ENCODE measurements around the gene SUSD4.
A peak's percentile ranks its signal among the peaks of the same experiment; 100 is the strongest.
"Not testable (repeated sequence)": the region's sequence is repeated elsewhere in the genome, so short reads cannot be mapped to it uniquely, and the experiment has no call there.

The SUSD4 gene

DNA sequence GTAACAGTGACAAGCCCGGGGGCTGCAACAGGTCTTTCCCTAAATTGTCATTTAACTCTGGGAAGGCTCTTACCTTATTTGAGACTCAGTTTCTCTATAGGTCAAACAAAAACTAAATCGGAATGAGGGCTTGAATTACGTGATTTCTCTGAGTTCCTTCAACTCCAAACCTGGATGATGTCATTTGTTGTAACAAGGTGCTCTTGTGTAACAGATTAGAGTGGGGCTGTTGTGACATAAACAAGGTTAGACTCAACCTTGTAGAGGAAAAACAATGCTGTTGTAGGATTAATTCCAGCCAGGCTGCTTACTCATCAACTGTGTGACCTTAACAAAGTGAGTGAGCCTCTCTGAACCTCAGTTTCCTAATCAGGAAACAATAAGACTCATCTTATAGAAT, 74.4 kb downstream of the SUSD4 start:
- Histone ChIP-seq H3K36me3 (ENCODE audit: insufficient read depth, low read length) (no peaks in the 10 kb centered on the region), H3K4me3 (ENCODE audit: low read length, poor library complexity, severe bottlenecking) (no peak overlapping the region), H3K4me2 (ENCODE audit: low read depth, low read length, poor library complexity, severe bottlenecking) (peak overlapping the region; percentile 41), H3K9me2 (replicated peaks; ENCODE audit: low read depth, low read length) (no peaks in the 10 kb centered on the region), H3K79me2 (ENCODE audit: insufficient read depth, low read length) (no peaks in the 10 kb centered on the region), H2AFZ (ENCODE audit: low read length) (0 out of 2 replicates have a peak overlapping the region, but pooled peaks have one; percentile 44), H3F3A (ENCODE audit: low read depth) (no peaks in the 10 kb centered on the region), H3K4me1 (ENCODE audit: insufficient read depth, low read length, poor library complexity, severe bottlenecking) (peaks cover 10% of the 10 kb centered on the region), H4K20me1 (ENCODE audit: insufficient read depth, low read length, poor library complexity, severe bottlenecking) (no peaks in the 10 kb centered on the region), H3K9me3 (ENCODE audit: insufficient read depth, low read depth, low read length) (no peaks in the 10 kb centered on the region), H3K27me3 (ENCODE audit: insufficient read depth, low read length, poor library complexity, severe bottlenecking) (no peaks in the 10 kb centered on the region), H3K9ac (ENCODE audit: low read depth, low read length, poor library complexity, severe bottlenecking) (no peak overlapping the region)
- no peak for TF ChIP-seq EZH2phosphoT487 (IDR thresholded peaks at IDR 0.05; ENCODE audit: borderline replicate concordance)
- TF ChIP-seq, protein P1, sequence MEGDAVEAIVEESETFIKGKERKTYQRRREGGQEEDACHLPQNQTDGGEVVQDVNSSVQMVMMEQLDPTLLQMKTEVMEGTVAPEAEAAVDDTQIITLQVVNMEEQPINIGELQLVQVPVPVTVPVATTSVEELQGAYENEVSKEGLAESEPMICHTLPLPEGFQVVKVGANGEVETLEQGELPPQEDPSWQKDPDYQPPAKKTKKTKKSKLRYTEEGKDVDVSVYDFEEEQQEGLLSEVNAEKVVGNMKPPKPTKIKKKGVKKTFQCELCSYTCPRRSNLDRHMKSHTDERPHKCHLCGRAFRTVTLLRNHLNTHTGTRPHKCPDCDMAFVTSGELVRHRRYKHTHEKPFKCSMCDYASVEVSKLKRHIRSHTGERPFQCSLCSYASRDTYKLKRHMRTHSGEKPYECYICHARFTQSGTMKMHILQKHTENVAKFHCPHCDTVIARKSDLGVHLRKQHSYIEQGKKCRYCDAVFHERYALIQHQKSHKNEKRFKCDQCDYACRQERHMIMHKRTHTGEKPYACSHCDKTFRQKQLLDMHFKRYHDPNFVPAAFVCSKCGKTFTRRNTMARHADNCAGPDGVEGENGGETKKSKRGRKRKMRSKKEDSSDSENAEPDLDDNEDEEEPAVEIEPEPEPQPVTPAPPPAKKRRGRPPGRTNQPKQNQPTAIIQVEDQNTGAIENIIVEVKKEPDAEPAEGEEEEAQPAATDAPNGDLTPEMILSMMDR (conservative IDR thresholded peaks at IDR 0.05; ENCODE audit: low read length): no peak

DNA sequence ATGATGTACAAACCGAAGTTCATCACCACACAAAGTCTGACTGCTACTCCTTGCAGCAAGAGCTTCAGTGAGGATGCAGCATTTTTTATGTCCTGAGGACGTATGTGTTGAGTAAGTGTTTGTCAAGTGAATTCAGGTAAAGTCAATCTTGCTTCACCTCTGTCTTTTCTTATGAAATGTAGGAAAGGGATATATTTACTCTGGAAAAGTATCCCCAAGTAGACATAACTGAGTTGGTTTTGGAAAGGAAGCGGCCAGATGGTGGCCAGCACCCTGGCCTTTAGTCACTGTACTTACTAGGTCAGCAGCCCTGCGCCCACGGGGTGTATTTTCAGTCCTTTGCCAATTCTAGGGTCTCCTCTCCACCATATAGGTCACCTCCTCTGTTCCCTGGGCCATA, 75.2 kb downstream of the SUSD4 start:
- Histone ChIP-seq H3K79me2 (ENCODE audit: insufficient read depth, low read length) (no peaks in the 10 kb centered on the region), H3K9me2 (replicated peaks; ENCODE audit: low read depth, low read length) (no peaks in the 10 kb centered on the region), H3K9me3 (ENCODE audit: insufficient read depth, low read depth, low read length) (no peaks in the 10 kb centered on the region), H3K36me3 (ENCODE audit: insufficient read depth, low read length) (no peaks in the 10 kb centered on the region), H3K27me3 (ENCODE audit: insufficient read depth, low read length, poor library complexity, severe bottlenecking) (no peaks in the 10 kb centered on the region), H3K4me3 (ENCODE audit: low read length, poor library complexity, severe bottlenecking) (no peak overlapping the region), H4K20me1 (ENCODE audit: insufficient read depth, low read length, poor library complexity, severe bottlenecking) (no peaks in the 10 kb centered on the region), H3K4me1 (ENCODE audit: insufficient read depth, low read length, poor library complexity, severe bottlenecking) (peaks cover 10% of the 10 kb centered on the region), H3K9ac (ENCODE audit: low read depth, low read length, poor library complexity, severe bottlenecking) (no peak overlapping the region), H2AFZ (ENCODE audit: low read length) (no peak overlapping the region), H3F3A (ENCODE audit: low read depth) (no peaks in the 10 kb centered on the region), H3K4me2 (ENCODE audit: low read depth, low read length, poor library complexity, severe bottlenecking) (no peak overlapping the region)
- TF ChIP-seq, protein P1 (conservative IDR thresholded peaks at IDR 0.05; ENCODE audit: low read length): no peak
- TF ChIP-seq EZH2phosphoT487 (IDR thresholded peaks at IDR 0.05; ENCODE audit: borderline replicate concordance): no peak

DNA sequence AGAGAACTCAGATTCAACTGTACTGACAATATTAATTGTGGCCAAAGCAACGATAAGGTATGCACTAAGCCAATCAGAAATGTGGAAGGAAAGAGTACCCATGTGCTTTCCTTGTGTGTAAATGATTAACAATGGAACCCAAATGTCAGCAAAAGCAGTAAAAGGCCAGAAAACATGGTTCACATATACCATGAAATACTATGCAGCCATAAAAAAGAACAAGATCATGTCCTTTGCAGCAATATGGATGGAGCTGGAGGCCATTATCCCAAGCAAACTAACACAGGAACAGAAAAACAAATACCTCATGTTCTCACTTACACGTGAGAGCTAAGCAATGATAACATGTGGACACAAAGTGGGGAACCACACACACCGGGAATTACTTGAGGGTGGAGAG, 78.5 kb downstream of the SUSD4 start:
- H3K4me2 ChIP-seq (ENCODE audit: low read depth, low read length, poor library complexity, severe bottlenecking): no peak overlapping the region
- TF ChIP-seq EZH2phosphoT487 (IDR thresholded peaks at IDR 0.05; ENCODE audit: borderline replicate concordance): no peak
- TF ChIP-seq, protein P1 (conservative IDR thresholded peaks at IDR 0.05; ENCODE audit: low read length): no peak

DNA sequence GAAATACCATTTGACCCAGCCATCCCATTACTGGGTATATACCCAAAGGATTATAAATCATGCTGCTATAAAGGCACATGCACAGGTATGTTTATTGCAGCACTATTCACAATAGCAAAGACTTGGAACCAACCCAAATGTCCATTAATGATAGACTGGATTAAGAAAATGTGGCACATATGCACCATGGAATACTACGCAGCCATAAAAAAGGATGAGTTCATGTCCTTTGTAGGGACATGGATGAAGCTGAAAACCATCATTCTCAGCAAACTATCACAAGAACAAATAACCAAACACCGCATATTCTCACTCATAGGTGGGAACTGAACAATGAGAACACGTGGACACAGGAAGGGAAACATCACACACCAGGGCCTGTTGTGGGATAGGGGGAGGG, 80.3 kb downstream of the SUSD4 start:
- not testable (repeated sequence) for H3K36me3 ChIP-seq (ENCODE audit: insufficient read depth, low read length); H3F3A ChIP-seq (ENCODE audit: low read depth)

More for the DNA sequence above, 78.5 kb downstream of the SUSD4 start:
- Histone ChIP-seq H4K20me1 (ENCODE audit: insufficient read depth, low read length, poor library complexity, severe bottlenecking) (no peaks in the 10 kb centered on the region), H3F3A (ENCODE audit: low read depth) (no peaks in the 10 kb centered on the region), H3K27me3 (ENCODE audit: insufficient read depth, low read length, poor library complexity, severe bottlenecking) (no peaks in the 10 kb centered on the region), H3K36me3 (ENCODE audit: insufficient read depth, low read length) (no peaks in the 10 kb centered on the region), H3K79me2 (ENCODE audit: insufficient read depth, low read length) (no peaks in the 10 kb centered on the region), H3K9ac (ENCODE audit: low read depth, low read length, poor library complexity, severe bottlenecking) (no peak overlapping the region), H3K9me2 (replicated peaks; ENCODE audit: low read depth, low read length) (no peaks in the 10 kb centered on the region), H3K4me3 (ENCODE audit: low read length, poor library complexity, severe bottlenecking) (no peak overlapping the region), H3K9me3 (ENCODE audit: insufficient read depth, low read depth, low read length) (no peaks in the 10 kb centered on the region), H2AFZ (ENCODE audit: low read length) (no peak overlapping the region), H3K4me1 (ENCODE audit: insufficient read depth, low read length, poor library complexity, severe bottlenecking) (peaks cover 7% of the 10 kb centered on the region)

DNA sequence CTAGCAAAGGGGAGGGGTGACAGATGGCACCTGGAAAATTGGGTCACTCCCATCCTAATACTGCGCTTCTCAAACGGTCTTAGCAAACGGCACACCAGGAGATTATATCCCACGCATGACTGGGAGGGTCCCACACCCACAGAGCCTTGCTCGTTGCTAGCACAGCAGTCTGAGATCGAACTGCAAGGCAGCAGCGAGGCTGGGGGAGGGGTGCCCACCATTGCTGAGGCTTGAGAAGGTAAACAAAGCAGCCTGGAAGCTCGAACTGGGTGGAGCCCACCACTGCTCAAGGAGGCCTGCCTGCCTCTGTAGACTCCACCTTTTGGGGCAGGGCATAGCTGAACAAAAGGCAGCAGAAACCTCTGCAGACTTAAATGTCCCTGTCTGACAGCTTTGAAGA, 85.7 kb downstream of the SUSD4 start:
- H2AFZ ChIP-seq (ENCODE audit: low read length); H3K27me3 ChIP-seq (ENCODE audit: insufficient read depth, low read length, poor library complexity, severe bottlenecking); H3F3A ChIP-seq (ENCODE audit: low read depth); H3K4me1 ChIP-seq (ENCODE audit: insufficient read depth, low read length, poor library complexity, severe bottlenecking); H3K9me3 ChIP-seq (ENCODE audit: insufficient read depth, low read depth, low read length); H3K4me3 ChIP-seq (ENCODE audit: low read length, poor library complexity, severe bottlenecking); H4K20me1 ChIP-seq (ENCODE audit: insufficient read depth, low read length, poor library complexity, severe bottlenecking); H3K79me2 ChIP-seq (ENCODE audit: insufficient read depth, low read length); H3K36me3 ChIP-seq (ENCODE audit: insufficient read depth, low read length); H3K9me2 ChIP-seq (replicated peaks; ENCODE audit: low read depth, low read length); H3K9ac ChIP-seq (ENCODE audit: low read depth, low read length, poor library complexity, severe bottlenecking); H3K4me2 ChIP-seq (ENCODE audit: low read depth, low read length, poor library complexity, severe bottlenecking): not testable (repeated sequence)

More for the DNA sequence above, 80.3 kb downstream of the SUSD4 start:
- H4K20me1 ChIP-seq (ENCODE audit: insufficient read depth, low read length, poor library complexity, severe bottlenecking); H3K9me3 ChIP-seq (ENCODE audit: insufficient read depth, low read depth, low read length); H3K4me1 ChIP-seq (ENCODE audit: insufficient read depth, low read length, poor library complexity, severe bottlenecking); H2AFZ ChIP-seq (ENCODE audit: low read length); H3K9ac ChIP-seq (ENCODE audit: low read depth, low read length, poor library complexity, severe bottlenecking); H3K4me3 ChIP-seq (ENCODE audit: low read length, poor library complexity, severe bottlenecking); H3K27me3 ChIP-seq (ENCODE audit: insufficient read depth, low read length, poor library complexity, severe bottlenecking); H3K79me2 ChIP-seq (ENCODE audit: insufficient read depth, low read length); H3K4me2 ChIP-seq (ENCODE audit: low read depth, low read length, poor library complexity, severe bottlenecking); H3K9me2 ChIP-seq (replicated peaks; ENCODE audit: low read depth, low read length): not testable (repeated sequence)
